GM12873 (cell line): ENCODE data around the gene IRS1.

Experiments
- CTCF ChIP-seq: IDR thresholded peaks from 2 replicates; pipeline ENCODE4 v1.5.1; 2012; ENCODE audit warnings: low read depth, mild to moderate bottlenecking, moderate library complexity, low read length, control low read depth; ENCODE audit not compliant: insufficient read depth; ENCODE audit errors: missing control alignments

The IRS1 gene

GRCh38 chr2:226832061-226832460 lies 32.4 kb upstream of the IRS1 start:
- TF ChIP-seq CTCF: no peak

DNA sequence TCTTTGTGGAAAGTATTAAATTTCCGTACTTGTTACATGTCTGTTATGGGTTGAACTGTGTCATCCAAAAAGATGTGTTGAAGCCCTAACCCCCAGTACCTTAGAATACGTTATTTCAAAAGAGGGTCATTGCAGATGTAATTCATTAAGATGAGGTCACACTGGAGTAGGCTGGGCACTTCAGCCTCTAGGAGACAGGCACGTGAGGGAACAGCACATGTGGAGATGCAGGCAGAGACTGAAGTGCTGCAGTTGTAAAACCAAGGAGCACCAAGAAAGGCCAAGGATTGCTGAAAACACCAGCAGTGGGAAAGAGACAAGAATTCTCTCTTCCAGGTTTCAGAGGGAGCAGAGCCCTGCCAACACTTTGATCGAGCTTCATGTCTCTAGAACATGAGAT lies 31.6 kb upstream of the IRS1 start:
- TF ChIP-seq CTCF: no peak

- no peak for TF ChIP-seq CTCF
These were observed 30.4 kb upstream of the IRS1 start for GRCh38 chr2:226829721-226830631.

GRCh38 chr2:226828191-226828590 lies 28.6 kb upstream of the IRS1 start:
- no peak for TF ChIP-seq CTCF

DNA sequence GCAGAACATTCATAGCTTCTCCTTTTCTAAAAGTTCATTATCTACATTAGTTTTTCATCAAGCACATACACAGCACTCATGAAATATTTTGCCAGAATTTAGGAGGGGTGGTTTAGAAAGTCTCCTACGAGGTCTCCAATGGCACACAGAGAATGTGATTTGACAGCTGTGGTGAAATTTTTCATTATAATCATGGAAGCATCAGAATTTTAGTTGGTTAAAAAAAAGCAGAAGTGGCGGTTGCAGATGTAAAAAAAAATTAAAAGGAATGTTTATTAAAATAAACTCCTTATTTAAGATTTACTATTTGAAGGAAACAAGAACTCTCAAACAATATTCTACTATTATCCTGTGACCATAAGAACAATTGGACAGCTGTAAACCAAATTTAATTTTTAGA lies 25.4 kb upstream of the IRS1 start:
- TF ChIP-seq CTCF: no peak

DNA sequence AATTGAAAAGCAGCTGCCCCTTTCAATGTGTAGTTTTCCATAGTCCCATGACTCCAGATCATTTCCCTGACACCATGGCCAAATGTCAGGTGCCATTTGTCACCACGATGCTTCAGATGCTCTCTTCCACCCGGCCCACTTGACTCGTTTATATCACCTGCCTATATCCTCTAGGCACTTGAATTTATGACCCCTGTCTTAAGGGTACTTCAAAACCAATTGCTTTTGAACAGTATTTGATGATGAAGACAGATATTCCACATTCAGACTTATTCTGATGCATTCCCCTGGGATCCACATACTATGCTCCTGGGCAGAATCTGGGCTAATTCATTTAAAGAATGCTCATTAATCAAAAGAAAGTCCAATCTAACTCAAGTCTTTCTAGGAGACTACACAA lies 19.3 kb upstream of the IRS1 start:
- no peak for TF ChIP-seq CTCF

- TF ChIP-seq CTCF: peak; percentile 67
These were observed 13.6 kb upstream of the IRS1 start for GRCh38 chr2:226813148-226813701.
